Stimulated activated effector memory CD8-positive, alpha-beta T cell treated with anti-CD3 and anti-CD28 coated beads, Interleukin-12 subunit alpha, Interleukin-12 subunit beta, amount 100 ng/mL, for 72 hours (primary cell): Measurements from ENCODE around the gene ZC3H15.

Experiments used
- ATAC-seq: fragments of 150-1000 bp; cut with Tn5 transposase; 2 replicates; pipeline ENCODE4 v1.10.0; 2021
- DNase-seq, 2 donors: peaks; one replicate each; pipeline ENCODE4 v3.0.0; 2021 to 2022; ENCODE audit warnings: low spot score in 2 of 2
- H3K27ac Mint-ChIP-seq: one replicate; pipeline ENCODE4 v1.8.0; 2022; ENCODE audit warnings: mild to moderate bottlenecking, mixed read lengths
- H3K36me3 Mint-ChIP-seq: one replicate; pipeline ENCODE4 v1.8.0; 2022; ENCODE audit warnings: mild to moderate bottlenecking, mixed read lengths
- H3K4me1 Mint-ChIP-seq: one replicate; pipeline ENCODE4 v1.8.0; 2022; ENCODE audit warnings: mixed read lengths
- H3K4me3 Mint-ChIP-seq: one replicate; pipeline ENCODE4 v1.8.0; 2022; ENCODE audit warnings: mild to moderate bottlenecking, mixed read lengths
- H3K9me3 Mint-ChIP-seq: one replicate; pipeline ENCODE4 v1.8.0; 2022; ENCODE audit warnings: mixed read lengths

ZC3H15 gene

DNA sequence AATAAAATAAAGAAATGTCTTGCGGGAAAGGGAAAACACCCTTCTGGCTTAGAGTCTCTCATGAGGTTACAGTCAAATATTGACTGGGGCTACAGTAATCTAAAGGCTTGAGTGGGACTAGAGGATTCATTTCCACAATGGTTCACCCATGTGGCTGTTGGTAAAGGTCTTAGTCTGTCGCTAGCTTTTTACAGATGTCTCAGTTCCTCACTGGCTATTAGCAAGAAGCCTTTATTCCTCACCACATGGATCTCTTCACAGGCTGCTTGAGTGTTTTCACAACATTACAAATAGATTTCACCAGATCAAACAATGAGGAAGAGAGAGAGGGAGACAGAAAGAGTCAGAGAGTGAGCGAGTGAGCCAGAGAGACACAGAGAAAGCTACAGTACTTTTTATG is 8.3 kb upstream of the ZC3H15 start:
- H3K4me3 Mint-ChIP-seq: no peak overlapping the region

DNA sequence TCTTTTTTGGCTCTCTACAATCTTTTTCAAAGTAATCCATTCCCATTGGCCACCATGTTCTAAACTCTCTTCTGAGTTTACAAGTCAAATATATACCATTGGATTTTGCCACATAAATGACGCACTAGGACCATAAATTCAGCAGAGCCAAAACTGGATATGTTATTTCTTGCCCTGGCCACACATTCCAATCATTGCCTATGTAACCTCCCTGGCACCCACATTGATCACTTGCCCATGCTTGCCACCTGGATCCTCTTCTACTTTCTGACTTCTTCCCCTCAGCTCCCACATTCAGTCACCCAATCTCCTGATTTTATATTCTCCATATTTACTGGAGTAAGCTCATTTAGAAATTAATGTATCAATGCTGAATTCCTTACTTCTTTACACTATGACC is 5.1 kb upstream of the ZC3H15 start:
- no peak overlapping the region for H3K27ac Mint-ChIP-seq
- peaks cover 6% of the 10 kb centered on the region for H3K36me3 Mint-ChIP-seq
- peaks cover 23% of the 10 kb centered on the region for H3K4me1 Mint-ChIP-seq
- DNase-seq (no peak), ATAC-seq (no peak)
- no peak overlapping the region for H3K4me3 Mint-ChIP-seq
- H3K9me3 Mint-ChIP-seq: no peaks in the 10 kb centered on the region

More for the DNA sequence above, 8.3 kb upstream of the ZC3H15 start:
- DNase-seq (no peak), ATAC-seq (no peak)
- H3K9me3 Mint-ChIP-seq: no peaks in the 10 kb centered on the region
- H3K4me1 Mint-ChIP-seq: peaks cover 6% of the 10 kb centered on the region
- H3K27ac Mint-ChIP-seq: no peak overlapping the region
- no peaks in the 10 kb centered on the region for H3K36me3 Mint-ChIP-seq

DNA sequence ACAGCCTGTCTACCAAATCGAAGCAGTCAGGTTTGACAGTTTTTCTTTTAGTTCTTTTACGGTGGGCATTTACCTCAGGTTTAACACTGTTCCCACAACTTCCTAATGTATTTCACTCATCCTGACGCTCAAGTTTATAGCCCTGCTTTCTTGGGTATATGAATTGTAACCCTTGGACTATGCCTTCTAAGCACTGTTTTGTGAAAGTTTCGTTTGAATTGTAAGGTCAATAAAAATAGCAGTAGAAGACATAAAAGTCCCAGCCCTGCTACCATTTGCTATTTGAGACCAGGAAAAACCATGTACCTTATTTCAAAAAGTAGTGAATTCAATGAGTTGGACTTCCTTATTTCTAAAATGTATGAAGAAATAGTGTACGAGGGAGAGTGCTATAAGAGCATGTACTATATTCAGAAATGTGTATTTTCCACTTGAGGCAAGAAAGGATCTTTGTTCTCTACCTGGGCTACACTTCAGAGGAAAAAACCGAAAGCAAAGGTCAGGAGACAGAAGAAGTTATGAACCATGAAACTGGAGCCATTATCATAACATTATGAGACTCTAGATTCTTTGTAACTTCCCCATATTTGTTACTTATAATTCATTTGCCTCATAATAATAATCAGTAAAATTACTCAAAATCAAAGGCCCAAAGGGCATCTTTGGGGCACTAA is 1.9 kb upstream of the ZC3H15 start:
- no peak for DNase-seq
- peaks cover 23% of the 10 kb centered on the region for H3K36me3 Mint-ChIP-seq
- H3K4me3 Mint-ChIP-seq: peak overlapping the region; percentile 99
- H3K4me1 Mint-ChIP-seq: peaks cover 36% of the 10 kb centered on the region
- peak overlapping the region; percentile 38 for H3K27ac Mint-ChIP-seq
- H3K9me3 Mint-ChIP-seq: no peaks in the 10 kb centered on the region
- no peak for ATAC-seq

DNA sequence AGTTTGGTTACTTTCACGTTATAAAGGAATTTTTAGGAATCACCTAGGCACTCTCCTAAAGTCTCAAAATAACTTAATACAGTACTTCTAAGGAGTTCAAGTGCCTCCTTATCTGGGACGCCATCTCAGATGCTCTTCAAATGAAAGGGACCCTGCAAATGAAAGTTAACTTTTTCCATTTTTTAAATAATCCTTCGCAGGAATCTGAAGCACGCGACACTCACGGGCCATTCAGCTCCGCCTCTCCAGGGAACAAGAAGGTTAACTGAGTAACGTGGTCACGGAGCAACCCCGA is 537 bp upstream of the ZC3H15 start:
- ATAC-seq: no peak
- no peak for DNase-seq
- Mint-ChIP-seq H3K4me3 (peak overlapping the region; percentile 99), H3K9me3 (no peaks in the 10 kb centered on the region), H3K36me3 (peaks cover 23% of the 10 kb centered on the region), H3K27ac (peak overlapping the region; percentile 100), H3K4me1 (peaks cover 48% of the 10 kb centered on the region)

DNA sequence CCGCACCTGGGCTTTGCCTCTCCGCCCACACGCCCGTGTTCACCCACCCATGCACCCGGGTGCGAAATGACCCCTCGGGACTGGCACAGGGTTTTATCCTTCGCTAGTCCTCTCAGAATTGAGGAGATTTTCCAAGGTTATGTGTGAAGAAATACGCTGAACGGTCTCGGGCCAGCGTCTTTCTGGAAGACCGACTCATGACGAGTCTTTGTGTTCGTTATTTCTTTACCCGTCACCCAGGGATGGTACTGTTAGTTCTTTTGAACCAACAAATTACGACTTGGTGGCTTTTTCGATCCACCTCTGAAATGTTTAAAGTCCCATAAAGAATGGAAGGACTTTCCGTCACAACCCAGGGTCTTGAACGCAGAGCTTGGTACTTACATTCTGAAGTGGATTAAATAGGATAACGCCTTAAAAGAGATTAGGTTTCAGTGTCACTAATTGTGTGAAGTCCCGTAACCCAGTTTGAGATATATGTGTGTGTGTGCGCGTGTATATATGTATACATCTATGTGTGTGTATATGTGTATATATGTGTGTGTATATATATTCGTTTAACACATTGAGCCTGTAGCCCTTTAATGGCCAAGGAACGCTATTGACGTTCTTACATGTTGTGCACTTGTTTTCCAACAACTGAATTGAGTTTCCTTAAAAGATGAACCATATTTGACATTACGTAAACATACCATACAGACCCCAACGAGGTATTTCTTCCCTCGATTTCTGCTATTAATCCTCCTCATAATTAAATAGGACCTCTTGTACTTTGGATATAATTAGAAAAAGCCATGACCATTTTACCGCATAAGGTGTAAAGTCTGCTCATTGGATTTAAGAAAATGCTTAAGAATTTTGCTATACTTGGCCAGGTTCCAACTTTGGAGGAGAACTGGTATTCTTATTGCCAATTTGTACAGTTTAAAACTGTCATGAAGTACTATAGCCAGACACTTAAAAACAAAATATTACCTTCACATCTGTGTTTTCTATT is 889 bp downstream of the ZC3H15 start:
- DNase-seq: peak; percentile 61 to 85

DNA sequence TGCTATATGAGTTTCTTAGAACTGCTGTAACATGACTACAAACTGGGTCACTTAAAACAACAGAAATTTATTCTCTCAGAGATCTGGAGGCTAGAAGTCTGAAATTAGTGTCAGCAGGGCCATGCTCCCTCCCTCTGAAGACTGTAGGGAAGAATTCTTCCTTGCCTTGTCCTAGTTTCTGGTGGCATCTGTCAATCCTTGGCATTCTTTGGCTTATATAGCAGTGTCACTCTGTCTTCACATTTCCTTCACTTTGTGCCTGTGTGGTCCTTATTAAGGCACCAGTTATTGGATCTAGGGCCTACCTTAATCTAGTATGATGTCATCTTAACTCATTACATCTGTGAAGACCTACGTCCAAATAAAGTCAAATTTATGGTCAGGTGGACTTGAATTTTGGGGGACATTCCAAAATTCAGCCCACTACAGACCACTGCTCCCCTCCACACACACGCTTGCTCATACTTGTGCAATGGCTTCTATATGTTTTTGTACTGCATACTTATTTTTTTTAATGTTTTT is 7.6 kb downstream of the ZC3H15 start:
- H3K4me1 Mint-ChIP-seq: peaks cover 52% of the 10 kb centered on the region
- DNase-seq (no peak), ATAC-seq (peak; percentile 13)
- H3K4me3 Mint-ChIP-seq: no peak overlapping the region
- no peaks in the 10 kb centered on the region for H3K9me3 Mint-ChIP-seq
- H3K27ac Mint-ChIP-seq: peak overlapping the region; percentile 84
- peaks cover 68% of the 10 kb centered on the region for H3K36me3 Mint-ChIP-seq

More for the DNA sequence above, 889 bp downstream of the ZC3H15 start:
- no peaks in the 10 kb centered on the region for H3K9me3 Mint-ChIP-seq
- no peak for ATAC-seq
- H3K36me3 Mint-ChIP-seq: peaks cover 23% of the 10 kb centered on the region
- H3K4me1 Mint-ChIP-seq: peaks cover 60% of the 10 kb centered on the region
- H3K27ac Mint-ChIP-seq: peak overlapping the region; percentile 100
- H3K4me3 Mint-ChIP-seq: peak overlapping the region; percentile 99

DNA sequence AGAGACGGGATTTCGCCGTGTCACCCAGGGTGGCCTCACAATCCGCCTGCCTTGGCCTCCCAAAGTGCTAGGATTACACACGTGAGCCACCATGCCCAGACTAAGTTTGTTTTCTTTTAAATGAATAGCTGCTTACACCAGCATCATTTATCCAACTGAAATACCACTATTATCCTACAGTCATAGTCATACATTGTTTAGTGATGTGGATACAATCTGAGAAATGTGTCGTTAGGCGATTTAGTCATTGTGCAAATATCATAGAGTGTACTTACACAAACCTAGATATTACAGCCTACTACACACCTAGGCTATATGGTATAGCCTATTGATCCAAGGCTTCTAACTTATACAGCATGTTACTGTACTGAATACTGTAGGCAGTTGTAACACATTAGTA is 10.3 kb downstream of the ZC3H15 start:
- no peak for DNase-seq
- H3K27ac Mint-ChIP-seq: no peak overlapping the region

DNA sequence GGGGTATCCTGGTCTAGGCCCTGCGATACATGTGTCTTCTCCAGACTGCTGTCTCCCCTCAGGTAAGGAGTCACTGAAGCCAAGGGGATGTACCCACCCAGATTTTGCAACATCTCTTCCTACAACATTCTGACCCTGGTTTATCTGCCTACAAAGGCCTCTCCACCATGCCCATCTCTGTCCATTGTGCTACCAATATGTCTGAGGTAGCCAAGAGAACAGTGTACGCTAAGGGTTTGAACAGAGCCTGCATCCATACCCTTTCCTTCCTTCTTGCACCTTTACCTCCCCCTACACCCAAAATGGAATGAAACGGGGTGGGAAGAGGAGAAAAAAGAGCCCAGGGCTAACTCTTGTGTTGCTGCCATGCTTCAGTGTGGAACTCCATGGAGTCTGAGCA is 11.9 kb downstream of the ZC3H15 start:
- no peak for DNase-seq
- peak overlapping the region; percentile 19 for H3K27ac Mint-ChIP-seq
- ATAC-seq: no peak
- H3K9me3 Mint-ChIP-seq: no peaks in the 10 kb centered on the region
- peaks cover 20% of the 10 kb centered on the region for H3K4me1 Mint-ChIP-seq
- H3K4me3 Mint-ChIP-seq: no peak overlapping the region
- peaks cover 96% of the 10 kb centered on the region for H3K36me3 Mint-ChIP-seq

More for the DNA sequence above, 10.3 kb downstream of the ZC3H15 start:
- Mint-ChIP-seq H3K9me3 (no peaks in the 10 kb centered on the region), H3K36me3 (peaks cover 91% of the 10 kb centered on the region), H3K4me1 (peaks cover 32% of the 10 kb centered on the region), H3K4me3 (no peak overlapping the region)
- no peak for ATAC-seq

DNA sequence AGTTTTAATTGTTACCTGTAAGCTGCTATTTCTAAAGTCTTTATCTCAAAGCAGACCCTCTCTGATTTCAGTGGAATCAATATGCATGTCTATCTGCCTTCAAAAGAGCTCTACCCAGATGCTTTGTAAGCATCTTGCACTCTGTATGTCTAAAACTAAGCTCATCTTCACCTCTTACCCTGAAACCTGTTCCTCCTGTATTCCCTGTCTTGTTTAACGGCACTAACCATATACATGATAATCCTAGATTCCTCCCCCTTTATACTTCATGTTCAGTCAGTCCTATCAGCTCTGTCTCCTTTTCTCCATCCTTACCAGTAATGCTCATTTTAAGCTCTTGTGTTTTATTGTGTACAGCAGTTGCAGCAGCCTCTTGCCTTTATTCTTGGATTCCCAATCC is 12.8 kb downstream of the ZC3H15 start:
- Mint-ChIP-seq H3K27ac (peak overlapping the region; percentile 21), H3K9me3 (no peaks in the 10 kb centered on the region), H3K4me1 (peaks cover 13% of the 10 kb centered on the region), H3K4me3 (no peak overlapping the region), H3K36me3 (peaks cover 96% of the 10 kb centered on the region)
- DNase-seq: no peak
- no peak for ATAC-seq

DNA sequence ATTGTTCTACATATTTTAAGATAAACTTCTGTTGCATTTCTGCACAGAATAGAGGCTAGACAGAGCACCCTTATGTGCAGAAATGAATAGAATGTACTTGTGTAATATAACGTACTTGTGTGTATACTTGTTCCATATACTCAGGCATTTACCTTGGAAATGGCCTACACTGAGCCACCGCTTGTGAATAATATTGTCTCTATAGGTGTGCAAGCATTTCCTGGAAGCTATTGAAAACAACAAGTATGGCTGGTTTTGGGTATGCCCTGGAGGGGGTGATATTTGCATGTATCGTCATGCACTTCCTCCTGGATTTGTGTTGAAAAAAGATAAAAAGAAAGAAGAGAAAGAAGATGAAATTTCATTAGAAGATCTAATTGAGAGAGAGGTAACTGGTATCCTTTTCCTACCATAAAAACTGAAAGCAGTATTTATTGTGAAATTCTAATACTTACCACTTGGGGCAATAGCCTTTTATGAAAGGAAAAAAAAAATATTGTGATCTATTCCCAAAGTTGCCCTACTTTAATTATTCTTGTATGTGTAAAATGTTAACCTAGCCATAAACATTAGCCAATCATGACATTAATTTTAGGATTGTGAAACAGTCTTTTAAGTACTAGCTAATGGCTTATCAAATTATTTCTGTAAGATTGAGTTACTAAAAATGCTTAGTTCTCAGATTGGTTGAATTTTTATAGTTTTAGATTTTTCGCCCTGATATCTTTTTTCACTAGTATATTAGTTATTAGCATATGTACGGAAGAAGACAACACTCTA is 18.0 kb downstream of the ZC3H15 start:
- H3K4me1 Mint-ChIP-seq: peaks cover 9% of the 10 kb centered on the region
- no peak for ATAC-seq
- no peak overlapping the region for H3K4me3 Mint-ChIP-seq
- H3K9me3 Mint-ChIP-seq: no peaks in the 10 kb centered on the region
- H3K36me3 Mint-ChIP-seq: peaks cover 100% of the 10 kb centered on the region
- no peak for DNase-seq
- H3K27ac Mint-ChIP-seq: no peak overlapping the region

DNA sequence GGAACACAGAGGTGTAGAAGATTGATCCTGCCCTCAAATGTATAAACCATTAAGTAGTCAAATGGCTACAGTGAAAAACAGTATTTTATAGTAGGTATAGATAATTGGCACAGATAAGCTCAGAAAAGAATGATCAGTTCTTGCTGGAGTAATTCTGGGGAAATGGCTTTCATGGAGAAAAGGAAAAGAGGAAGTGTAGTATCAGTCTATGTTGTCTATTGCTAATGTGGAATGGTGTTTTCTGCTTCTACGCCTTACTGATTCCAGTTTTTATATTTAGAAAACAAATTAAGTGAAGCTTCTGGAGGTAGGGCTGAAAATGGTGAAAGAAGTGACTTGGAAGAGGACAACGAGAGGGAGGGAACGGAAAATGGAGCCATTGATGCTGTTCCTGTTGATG is 22.2 kb downstream of the ZC3H15 start:
- ATAC-seq: no peak
- H3K27ac Mint-ChIP-seq: peak overlapping the region; percentile 65

DNA sequence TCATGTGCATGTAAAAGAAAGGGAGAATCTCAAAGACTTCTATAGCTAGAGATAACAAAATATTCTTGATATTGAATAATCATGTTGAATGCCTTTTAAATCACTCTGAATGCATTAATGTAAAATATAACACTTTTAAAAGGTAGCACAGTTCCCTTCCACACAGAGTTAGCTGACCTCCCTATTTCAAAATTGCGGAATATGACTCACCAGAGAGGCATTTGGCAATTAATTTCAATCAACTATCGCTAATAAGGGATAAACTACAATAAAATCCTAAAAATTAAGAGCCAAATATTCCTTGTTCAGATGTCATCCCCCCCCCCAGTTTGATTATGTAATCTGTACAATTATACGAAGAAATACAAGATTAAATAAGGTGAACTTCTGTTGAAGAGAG is 29.3 kb downstream of the ZC3H15 start:
- Mint-ChIP-seq H3K9me3 (no peaks in the 10 kb centered on the region), H3K4me3 (no peak overlapping the region), H3K27ac (no peak overlapping the region), H3K4me1 (no peaks in the 10 kb centered on the region), H3K36me3 (peaks cover 82% of the 10 kb centered on the region)
- no peak for DNase-seq
- no peak for ATAC-seq

More for the DNA sequence above, 22.2 kb downstream of the ZC3H15 start:
- Mint-ChIP-seq H3K36me3 (peaks cover 99% of the 10 kb centered on the region), H3K4me1 (peaks cover 6% of the 10 kb centered on the region), H3K9me3 (no peaks in the 10 kb centered on the region), H3K4me3 (no peak overlapping the region)
- no peak for DNase-seq

DNA sequence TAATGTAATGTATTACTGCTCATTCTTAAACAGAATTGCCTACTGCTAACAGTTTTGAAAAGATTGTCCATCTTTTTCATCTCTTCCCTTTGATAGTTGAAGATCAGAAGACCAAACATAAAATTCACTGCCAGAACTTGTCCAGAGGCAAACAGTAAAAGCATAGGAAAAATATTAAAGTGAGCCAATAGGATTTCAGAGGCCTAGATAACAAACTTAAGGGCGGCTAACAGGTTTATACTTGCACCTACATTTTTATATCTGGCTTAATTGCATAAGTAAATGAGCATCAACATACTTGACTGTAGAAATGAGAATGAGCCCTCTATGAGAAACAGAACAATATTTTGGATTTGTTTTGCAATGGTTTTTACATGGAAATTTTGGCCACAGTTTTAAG is 30.3 kb downstream of the ZC3H15 start:
- DNase-seq (no peak), ATAC-seq (no peak)
- Mint-ChIP-seq H3K9me3 (no peaks in the 10 kb centered on the region), H3K36me3 (peaks cover 80% of the 10 kb centered on the region), H3K4me3 (no peak overlapping the region), H3K4me1 (no peaks in the 10 kb centered on the region), H3K27ac (no peak overlapping the region)

DNA sequence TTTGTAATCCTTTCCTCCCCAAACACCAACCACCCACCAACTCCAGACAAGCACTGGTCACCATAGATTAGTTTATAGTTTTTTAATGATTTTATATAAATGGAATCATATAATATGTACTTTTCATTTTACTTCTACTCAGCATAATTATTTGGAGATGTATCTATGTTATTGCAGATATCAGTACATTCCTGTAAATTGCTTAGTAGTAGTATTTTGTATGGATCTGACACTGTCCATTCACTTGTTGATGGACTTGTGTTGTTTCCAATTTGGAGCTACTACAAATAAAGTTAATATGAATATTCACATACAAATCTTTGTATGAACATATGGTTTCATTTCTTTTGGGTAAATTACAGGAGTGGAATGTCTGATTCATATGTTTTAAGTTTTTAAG is 31.0 kb downstream of the ZC3H15 start:
- H3K36me3 Mint-ChIP-seq: peaks cover 73% of the 10 kb centered on the region
- no peak overlapping the region for H3K4me3 Mint-ChIP-seq
- no peaks in the 10 kb centered on the region for H3K4me1 Mint-ChIP-seq
- H3K9me3 Mint-ChIP-seq: no peaks in the 10 kb centered on the region
- H3K27ac Mint-ChIP-seq: no peak overlapping the region
- DNase-seq (no peak), ATAC-seq (no peak)

DNA sequence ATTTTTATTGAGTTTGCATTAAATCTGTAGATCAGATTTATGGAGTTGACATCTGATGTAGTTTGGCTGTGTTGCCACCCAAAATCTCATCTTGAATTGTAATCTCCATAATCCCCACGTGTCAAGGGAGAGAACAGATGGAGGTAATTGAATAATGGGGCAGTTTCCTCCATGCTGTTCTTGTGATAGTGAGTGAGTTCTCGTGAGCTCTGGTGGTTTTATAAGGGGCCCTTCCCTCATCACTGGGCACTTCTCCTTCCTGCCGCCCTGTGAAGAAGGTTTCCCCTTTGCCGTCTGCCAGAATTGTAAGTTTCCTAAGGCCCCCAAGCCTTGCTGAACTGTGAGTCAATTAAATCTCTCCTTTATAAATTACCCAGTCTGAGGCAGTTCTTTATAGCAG is 32.2 kb downstream of the ZC3H15 start:
- H3K36me3 Mint-ChIP-seq: peaks cover 62% of the 10 kb centered on the region
- H3K4me3 Mint-ChIP-seq: no peak overlapping the region
- peak overlapping the region; percentile 26 for H3K27ac Mint-ChIP-seq
- no peak for DNase-seq
- ATAC-seq: no peak
- no peaks in the 10 kb centered on the region for H3K9me3 Mint-ChIP-seq
- no peaks in the 10 kb centered on the region for H3K4me1 Mint-ChIP-seq
